DMS 273 treated with DMSO at 0.1 percent for 48 hours (cell line): ENCODE results near the gene FNTB.
"Not testable (repeated sequence)": the region's sequence is repeated elsewhere in the genome, so short reads cannot be mapped to it uniquely, and the experiment has no call there.

ENCODE experiments used
- DNase-seq: peaks from one replicate; lab custom pipeline; 2025; lab: John Stamatoyannopoulos, UW

FNTB gene

GRCh38 chr14:65084554-65085505 is 98.1 kb downstream of the FNTB start:
- DNase-seq: no peak

- not testable (repeated sequence) for DNase-seq
Observed at GRCh38 chr14:65086686-65087085, 100.0 kb downstream of the FNTB start.

DNA sequence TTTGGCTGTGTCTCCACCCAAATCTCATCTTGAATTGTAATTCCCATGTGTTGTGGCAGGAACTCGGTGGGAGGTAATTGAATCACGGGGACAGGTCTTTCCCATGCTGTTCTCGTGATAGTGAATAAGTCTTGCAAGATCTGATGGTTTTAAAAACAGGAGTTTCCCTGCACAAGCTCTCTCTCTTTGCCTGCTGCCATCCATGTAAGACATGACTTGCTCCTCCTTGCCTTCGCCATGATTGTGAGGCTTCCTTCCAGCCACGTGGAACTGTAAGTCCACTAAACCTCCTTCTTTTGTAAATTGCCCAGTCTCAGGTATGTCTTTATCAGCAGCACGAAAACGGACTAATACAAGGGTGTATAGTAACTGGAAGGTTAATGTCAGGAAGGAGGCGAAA is 101.1 kb downstream of the FNTB start:
- DNase-seq: not testable (repeated sequence)

DNA sequence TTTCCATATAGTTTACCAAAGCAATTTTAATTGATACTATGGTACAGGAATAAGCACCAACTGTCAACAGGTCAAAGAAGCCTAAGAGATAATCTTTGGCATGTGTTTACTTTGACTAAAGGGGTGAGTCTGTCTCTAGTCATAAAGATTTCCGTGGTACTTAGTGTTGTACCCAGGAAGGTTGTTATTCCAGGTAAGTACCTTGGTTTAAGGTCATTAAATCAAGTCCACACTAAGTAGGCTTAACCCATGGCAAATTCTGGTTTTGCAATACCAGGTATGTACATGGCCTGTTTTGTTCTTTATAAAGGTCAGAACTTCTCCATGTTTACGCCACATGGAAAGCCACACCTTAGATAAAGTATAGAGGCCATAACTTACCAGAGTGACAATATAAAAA is 105.7 kb downstream of the FNTB start:
- DNase-seq: no peak

DNA sequence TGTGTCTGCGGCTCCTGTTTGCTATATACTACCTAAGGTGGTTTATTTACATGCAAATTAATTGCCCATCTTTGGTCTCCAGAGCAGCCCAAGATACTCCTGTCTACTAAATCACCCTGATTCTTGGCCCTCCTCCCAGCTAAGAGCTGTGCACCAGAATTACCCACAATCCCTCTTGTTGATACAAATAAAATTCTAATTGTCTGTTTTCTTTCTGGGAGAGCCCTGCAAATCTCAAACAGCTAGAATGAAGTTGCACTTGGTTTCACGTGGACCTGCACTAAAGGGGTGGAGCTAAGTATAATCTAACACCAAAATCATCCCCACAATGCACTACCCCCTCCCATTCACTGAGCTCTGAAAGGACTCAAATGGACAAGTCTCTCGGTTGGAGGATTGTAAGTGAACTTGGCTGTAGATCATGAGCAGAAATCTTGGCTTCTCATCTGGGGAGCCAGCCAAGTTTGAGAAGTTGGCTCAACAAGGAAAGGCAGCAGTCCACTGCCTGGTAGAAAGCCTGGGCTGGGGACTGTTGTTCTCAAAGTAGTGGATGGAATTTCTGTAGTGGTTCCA is 109.0 kb downstream of the FNTB start:
- DNase-seq: no peak

GRCh38 chr14:65096323-65097089 is 109.8 kb downstream of the FNTB start:
- DNase-seq: no peak

DNA sequence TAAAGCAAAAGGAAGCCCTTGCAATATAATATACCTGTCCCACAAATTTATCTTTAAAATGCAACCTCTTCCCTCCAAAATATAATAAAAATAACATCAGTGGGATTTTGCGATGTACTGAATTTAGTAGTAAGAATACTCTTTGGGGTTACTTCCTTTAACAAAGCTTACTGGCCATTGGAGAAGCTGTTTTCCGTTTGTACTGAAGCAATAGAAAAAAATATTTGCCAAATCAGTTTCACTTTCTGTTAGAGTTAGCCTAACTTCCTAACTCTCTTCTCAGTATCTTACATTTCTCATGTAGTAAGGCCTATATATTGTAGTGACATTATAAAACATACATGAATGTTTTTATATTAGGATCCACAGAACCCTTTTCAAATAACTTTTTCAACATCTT is 111.9 kb downstream of the FNTB start:
- no peak for DNase-seq

- DNase-seq: no peak
Observed at GRCh38 chr14:65100922-65101541, 114.3 kb downstream of the FNTB start.

DNA sequence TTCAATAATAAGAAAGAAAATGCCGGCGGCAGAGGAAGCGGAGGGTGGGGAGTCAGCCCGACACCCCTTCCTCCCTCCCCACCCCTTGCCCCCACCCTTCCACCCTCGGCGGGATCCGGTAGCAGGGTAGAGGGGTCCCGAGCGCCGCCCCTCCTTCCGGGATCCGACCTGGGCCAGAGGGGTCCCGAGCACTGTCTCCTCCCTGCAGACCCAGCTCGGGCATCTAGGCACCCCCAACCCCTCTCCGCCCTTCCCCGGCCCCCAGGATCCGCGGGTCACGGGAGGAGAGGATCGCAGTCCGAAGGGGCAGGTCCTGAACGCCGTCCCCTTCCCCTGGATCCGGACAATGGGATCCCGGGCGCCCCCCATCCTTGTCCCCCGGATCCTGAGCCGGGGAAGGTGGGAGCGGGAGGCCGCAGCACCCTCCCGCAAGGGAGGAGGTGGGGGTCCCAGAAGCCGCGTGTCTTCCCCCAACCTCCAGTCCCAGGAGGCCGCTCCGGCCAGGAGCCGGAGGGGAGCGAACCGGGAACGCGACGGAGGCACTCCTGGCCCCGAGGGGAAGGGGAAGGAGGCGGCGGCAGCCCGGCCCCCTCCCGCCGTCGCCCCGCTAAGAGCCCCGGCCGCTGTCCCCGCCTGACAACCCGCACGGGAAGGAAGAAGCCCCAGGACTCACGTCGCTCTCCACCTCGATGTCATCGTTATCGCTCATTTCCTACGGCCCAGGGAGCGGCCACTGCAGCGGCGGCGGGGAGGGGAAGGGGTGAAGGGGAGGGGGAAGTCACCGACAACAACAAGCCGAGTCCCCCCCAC is 115.1 kb downstream of the FNTB start:
- no peak for DNase-seq

GRCh38 chr14:65102441-65103149 is 115.9 kb downstream of the FNTB start, which contains the start of gene MAX:
Gene MAX, minus strand, starts transcription at chr14:65102517. Its CDS starts 178 bp downstream, at chr14:65102339.
- peak; percentile 99 for DNase-seq

DNA sequence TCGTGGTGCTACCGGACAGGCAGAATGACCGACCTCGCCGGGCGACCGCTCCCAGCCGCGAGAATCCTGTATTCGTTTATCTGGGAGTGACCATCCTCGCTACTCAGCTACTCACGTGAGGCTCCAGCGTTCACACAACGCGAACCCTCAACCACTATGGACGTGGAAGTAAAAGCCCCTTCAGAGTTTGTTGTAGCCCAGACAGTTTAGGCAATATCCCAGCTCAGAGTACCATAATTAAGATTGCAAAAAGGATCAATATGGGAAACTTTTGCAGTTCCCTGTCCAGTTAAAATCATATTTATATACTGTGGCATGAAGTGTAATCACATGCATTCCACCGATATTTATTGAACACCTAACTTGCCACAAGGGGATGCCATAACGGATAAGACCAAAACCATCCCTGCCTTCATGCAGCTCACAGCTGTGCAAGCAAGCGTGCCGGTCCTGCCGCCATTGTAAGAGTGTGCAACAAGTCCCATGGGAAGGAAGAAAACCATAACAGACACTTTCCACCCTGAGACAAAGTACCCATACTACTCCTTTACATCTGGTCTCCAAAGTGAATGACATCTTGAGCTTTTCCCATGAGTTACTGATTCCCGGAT is 116.6 kb downstream of the FNTB start:
- DNase-seq: peak; percentile 64

- no peak for DNase-seq
Observed at GRCh38 chr14:65104791-65105190, 118.1 kb downstream of the FNTB start.

GRCh38 chr14:65106316-65106715 is 119.6 kb downstream of the FNTB start:
- no peak for DNase-seq

GRCh38 chr14:65106736-65107135 is 120.0 kb downstream of the FNTB start:
- DNase-seq: no peak

GRCh38 chr14:65107200-65107599 is 120.5 kb downstream of the FNTB start:
- no peak for DNase-seq

- DNase-seq: no peak
Observed at GRCh38 chr14:65109357-65109756, 122.7 kb downstream of the FNTB start.

DNA sequence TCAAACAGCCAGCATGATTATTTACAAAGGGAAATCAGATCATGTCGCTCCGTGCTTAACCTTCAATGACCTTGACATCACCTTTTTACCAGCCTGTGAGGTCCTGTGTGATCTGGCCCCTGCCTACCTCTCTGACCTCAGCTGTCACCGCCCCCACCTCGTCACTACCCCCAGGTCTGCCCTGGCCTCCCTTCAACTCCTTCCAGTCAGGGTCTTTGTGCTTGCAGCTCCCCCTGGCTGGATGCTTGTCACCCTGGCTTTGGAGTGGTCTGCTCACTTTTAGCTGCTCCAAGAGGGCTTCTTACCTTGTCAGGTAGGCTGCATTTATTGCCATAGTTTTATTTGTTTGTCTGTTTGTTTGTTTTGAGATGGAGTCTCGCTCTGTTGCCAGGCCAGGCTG is 123.8 kb downstream of the FNTB start:
- DNase-seq: no peak
